GM12872 (cell line): ENCODE results near the gene DGLUCY.

ENCODE experiments used
- CTCF ChIP-seq: IDR thresholded peaks from 3 replicates; pipeline ENCODE4 v1.5.1; 2011; ENCODE audit warnings: low read depth, mild to moderate bottlenecking, low read length, moderate library complexity; ENCODE audit not compliant: insufficient read depth

DGLUCY gene

DNA sequence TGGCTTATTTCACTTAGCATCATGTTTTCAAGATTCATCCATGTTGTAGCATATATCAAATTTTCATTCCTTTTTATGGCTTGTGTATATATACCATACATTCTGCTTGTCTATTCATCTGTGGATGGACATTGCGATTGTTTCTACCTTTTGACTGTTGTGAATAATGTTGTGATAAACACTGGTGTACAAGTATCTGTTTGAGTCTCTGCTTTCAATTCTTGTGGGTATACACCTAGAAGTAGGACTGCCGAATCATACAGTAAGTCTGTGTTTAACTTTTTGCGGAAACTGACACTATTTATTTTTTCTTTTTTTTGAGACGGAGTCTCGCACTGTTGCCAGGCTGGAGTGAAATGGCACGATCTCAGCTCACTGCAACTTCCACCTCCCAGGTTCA, 33.8 kb upstream of the DGLUCY start:
- TF ChIP-seq CTCF, result no peak

DNA sequence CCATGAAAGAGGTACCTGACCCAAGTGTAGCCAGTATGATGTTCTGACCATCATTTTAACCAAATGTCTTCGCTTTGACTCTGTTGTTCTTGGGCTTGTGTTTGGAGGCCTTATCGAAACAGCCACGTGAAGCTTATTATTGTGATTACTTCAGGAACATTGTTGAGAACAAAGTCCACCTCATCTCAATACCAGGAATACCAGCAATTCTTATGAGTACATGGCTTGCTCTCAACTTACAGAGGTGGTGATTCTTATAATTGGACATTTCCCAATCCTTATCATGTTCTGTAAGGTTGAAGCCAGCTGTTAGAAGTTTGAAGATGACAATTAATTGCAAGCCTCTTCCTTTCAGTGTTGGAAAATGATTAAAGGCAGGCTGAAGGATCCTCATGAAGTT, 31.6 kb upstream of the DGLUCY start:
- TF ChIP-seq CTCF, result no peak

DNA sequence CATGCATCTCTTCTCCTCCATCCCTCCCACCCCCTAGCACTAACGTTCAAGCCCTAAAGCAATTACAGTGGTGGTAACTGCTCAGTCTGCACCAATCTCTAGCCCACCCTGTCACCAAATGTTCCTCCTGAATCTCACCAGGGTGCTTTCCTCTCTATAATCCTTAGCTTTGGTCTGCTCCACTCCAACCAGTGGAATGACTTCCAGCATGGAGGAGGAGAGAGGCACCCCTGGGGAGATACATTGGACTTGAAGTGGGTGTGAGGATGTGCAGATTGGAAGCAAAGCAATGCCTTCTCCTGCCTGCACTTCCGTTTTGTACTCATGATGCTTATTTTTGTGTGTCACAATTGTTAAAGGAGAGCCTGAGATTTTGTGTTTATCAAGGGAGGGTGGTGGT, 29.4 kb upstream of the DGLUCY start:
- TF ChIP-seq CTCF, result no peak

GRCh38 chr14:91088585-91089235, 25.2 kb upstream of the DGLUCY start:
- TF ChIP-seq CTCF, result no peak

DNA sequence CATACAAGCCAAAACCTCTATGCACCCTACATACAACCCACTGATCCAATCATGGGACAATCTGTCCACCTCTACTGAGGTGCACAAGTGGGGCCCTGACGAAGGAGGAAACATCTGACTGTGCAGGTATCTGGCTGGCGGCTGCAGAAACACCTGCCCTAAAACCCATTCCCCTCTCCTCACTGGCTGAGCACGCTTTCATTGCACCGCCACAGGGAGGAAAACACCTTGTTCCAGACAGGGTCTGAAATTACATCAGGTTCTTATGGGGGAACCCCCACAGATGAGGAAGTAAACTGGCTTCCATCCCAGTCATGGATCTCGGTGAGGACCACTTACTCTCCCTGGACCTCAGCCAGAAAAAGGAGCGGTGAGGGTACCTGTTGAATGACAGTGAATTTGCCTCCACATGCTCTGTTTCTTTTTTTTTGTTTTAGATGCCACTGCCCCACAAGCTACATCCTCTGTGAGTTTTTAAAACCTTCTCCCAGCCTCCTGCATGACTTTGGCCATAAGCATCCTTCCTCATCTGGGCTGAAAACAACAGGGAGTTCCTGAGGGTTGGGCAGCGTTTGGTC, 23.8 kb upstream of the DGLUCY start:
- no peak for TF ChIP-seq CTCF

DNA sequence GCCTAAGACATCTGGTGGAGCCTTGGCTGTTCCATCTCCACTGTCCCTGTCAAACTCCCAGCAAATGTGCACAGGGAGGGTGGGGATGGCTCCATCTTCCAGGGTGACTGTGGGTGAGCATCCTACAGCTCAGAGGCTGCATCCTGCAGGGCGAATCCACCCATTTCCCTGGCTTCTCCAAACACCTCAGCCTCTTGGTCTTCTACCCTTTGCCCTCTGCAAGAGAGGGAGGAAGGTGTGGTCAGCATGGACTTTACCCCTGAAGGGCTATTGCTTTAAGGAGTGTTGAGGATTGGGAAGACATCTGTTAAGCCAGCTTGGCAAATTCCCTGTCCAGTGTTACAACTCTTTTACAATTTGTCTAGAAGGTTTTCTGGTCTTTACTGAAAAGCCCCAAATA, 23.1 kb upstream of the DGLUCY start:
- no peak for TF ChIP-seq CTCF

- TF ChIP-seq CTCF, result no peak
Observed at GRCh38 chr14:91092073-91092472, 21.8 kb upstream of the DGLUCY start.
